ENCODE measurements around the gene DYDC2.

Gene DYDC2

GRCh38 chr10:80359644-80360043, 3.1 kb downstream of the DYDC2 start:
- peaks cover 7% of the 10 kb centered on the region for H3K27me3 ChIP-seq (ENCODE audit: insufficient read depth, poor library complexity, severe bottlenecking)
- no peaks in the 10 kb centered on the region for H3K4me1 ChIP-seq (ENCODE audit: insufficient read depth, poor library complexity, severe bottlenecking)
- no peak overlapping the region for H3K4me3 ChIP-seq (ENCODE audit: severe bottlenecking)
- no peak overlapping the region for H3K27ac ChIP-seq (ENCODE audit: poor library complexity, severe bottlenecking)
- ATAC-seq (ENCODE audit: low read depth) (no peak), DNase-seq (ENCODE audit: low spot score) (no peak)
- H3K36me3 ChIP-seq (ENCODE audit: low read depth), result no peaks in the 10 kb centered on the region
- TF ChIP-seq, protein P1, sequence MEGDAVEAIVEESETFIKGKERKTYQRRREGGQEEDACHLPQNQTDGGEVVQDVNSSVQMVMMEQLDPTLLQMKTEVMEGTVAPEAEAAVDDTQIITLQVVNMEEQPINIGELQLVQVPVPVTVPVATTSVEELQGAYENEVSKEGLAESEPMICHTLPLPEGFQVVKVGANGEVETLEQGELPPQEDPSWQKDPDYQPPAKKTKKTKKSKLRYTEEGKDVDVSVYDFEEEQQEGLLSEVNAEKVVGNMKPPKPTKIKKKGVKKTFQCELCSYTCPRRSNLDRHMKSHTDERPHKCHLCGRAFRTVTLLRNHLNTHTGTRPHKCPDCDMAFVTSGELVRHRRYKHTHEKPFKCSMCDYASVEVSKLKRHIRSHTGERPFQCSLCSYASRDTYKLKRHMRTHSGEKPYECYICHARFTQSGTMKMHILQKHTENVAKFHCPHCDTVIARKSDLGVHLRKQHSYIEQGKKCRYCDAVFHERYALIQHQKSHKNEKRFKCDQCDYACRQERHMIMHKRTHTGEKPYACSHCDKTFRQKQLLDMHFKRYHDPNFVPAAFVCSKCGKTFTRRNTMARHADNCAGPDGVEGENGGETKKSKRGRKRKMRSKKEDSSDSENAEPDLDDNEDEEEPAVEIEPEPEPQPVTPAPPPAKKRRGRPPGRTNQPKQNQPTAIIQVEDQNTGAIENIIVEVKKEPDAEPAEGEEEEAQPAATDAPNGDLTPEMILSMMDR (IDR thresholded peaks at IDR 0.05; ENCODE audit: poor library complexity, severe bottlenecking), result no peak
- no peaks in the 10 kb centered on the region for H3K9me3 ChIP-seq (ENCODE audit: severe bottlenecking)

DNA sequence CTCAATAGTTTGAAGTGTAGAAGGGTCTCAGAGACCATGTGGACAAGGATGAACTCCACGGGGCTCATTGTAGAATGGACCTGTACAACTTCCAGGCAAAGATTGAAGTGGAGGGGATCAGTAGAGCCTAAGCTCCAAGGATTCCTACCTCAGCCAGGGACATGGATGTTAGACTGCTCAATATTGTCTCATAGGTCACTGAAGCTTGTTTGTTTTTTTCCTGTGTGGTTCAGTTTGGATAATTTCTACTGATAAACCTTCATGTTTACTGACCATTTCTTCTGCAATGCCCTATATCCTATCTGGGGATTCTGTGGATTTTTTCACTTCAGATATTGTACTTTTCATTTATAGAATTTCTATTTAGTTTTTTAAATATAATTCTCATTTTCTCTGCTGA, 8.9 kb downstream of the DYDC2 start:
- no peak for ATAC-seq (ENCODE audit: low read depth)
- Histone ChIP-seq H3K36me3 (ENCODE audit: low read depth) (no peaks in the 10 kb centered on the region), H3K9me3 (ENCODE audit: severe bottlenecking) (no peaks in the 10 kb centered on the region), H3K27me3 (ENCODE audit: insufficient read depth, poor library complexity, severe bottlenecking) (no peaks in the 10 kb centered on the region), H3K27ac (ENCODE audit: poor library complexity, severe bottlenecking) (no peak overlapping the region), H3K4me1 (ENCODE audit: insufficient read depth, poor library complexity, severe bottlenecking) (no peaks in the 10 kb centered on the region), H3K4me3 (ENCODE audit: severe bottlenecking) (no peak overlapping the region)
- TF ChIP-seq, protein P1 (IDR thresholded peaks at IDR 0.05; ENCODE audit: poor library complexity, severe bottlenecking), result no peak
- no peak for DNase-seq (ENCODE audit: low spot score)

DNA sequence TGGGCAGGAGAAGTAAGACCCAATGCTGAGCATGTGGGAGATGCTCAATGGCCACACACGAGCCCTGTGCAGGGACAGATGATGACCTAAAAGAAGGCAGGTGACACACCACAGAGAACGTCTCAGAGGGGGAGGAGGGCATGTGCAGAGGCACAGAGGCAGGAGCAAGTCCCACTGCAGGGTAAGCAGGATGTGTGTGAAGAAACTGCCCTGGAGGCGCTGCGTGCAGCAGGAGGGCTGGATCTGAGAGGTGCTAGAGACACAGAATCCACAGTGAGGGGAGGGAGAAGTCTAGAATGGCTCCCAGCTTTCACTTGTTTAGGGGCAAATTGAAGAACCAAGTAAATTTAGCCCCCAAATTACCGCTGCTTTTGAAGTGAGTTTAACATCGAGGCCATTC, 14.9 kb downstream of the DYDC2 start:
- Histone ChIP-seq H3K27ac (ENCODE audit: poor library complexity, severe bottlenecking) (no peak overlapping the region), H3K27me3 (ENCODE audit: insufficient read depth, poor library complexity, severe bottlenecking) (no peaks in the 10 kb centered on the region), H3K4me3 (ENCODE audit: severe bottlenecking) (no peak overlapping the region), H3K36me3 (ENCODE audit: low read depth) (no peaks in the 10 kb centered on the region), H3K4me1 (ENCODE audit: insufficient read depth, poor library complexity, severe bottlenecking) (no peaks in the 10 kb centered on the region), H3K9me3 (ENCODE audit: severe bottlenecking) (no peaks in the 10 kb centered on the region)
- ATAC-seq (ENCODE audit: low read depth) (no peak), DNase-seq (ENCODE audit: low spot score) (no peak)
- TF ChIP-seq, protein P1 (IDR thresholded peaks at IDR 0.05; ENCODE audit: poor library complexity, severe bottlenecking), result no peak

GRCh38 chr10:80372675-80373074, 16.1 kb downstream of the DYDC2 start:
- ATAC-seq (ENCODE audit: low read depth), result no peak
- no peaks in the 10 kb centered on the region for H3K27me3 ChIP-seq (ENCODE audit: insufficient read depth, poor library complexity, severe bottlenecking)
- H3K4me3 ChIP-seq (ENCODE audit: severe bottlenecking), result no peak overlapping the region
- no peaks in the 10 kb centered on the region for H3K4me1 ChIP-seq (ENCODE audit: insufficient read depth, poor library complexity, severe bottlenecking)
- H3K36me3 ChIP-seq (ENCODE audit: low read depth), result no peaks in the 10 kb centered on the region
- H3K27ac ChIP-seq (ENCODE audit: poor library complexity, severe bottlenecking), result no peak overlapping the region
- TF ChIP-seq, protein P1 (IDR thresholded peaks at IDR 0.05; ENCODE audit: poor library complexity, severe bottlenecking), result no peak
- no peaks in the 10 kb centered on the region for H3K9me3 ChIP-seq (ENCODE audit: severe bottlenecking)
- DNase-seq (ENCODE audit: low spot score), result no peak

DNA sequence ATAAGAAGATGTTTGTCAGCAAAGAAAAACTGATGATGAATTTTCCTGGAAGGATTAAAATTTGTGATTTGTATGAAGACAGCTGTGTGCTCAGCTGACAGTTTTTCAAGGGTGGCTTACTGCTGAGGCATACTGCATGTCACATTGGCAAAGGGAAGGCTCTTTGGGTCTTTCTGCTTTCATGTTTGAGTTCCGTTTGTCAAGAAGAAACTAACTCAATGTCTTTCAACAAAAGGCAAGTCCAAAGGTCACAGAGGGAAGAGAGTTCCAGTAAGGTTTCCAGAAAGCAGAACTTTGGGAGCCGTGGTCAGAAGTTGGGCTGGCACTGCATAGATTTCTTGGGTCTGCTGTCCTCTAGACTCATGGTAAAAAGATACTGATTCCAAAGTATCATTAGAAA, 16.9 kb downstream of the DYDC2 start:
- no peaks in the 10 kb centered on the region for H3K4me1 ChIP-seq (ENCODE audit: insufficient read depth, poor library complexity, severe bottlenecking)
- H3K4me3 ChIP-seq (ENCODE audit: severe bottlenecking), result no peak overlapping the region
- no peak for ATAC-seq (ENCODE audit: low read depth)
- H3K27me3 ChIP-seq (ENCODE audit: insufficient read depth, poor library complexity, severe bottlenecking), result no peaks in the 10 kb centered on the region
- no peaks in the 10 kb centered on the region for H3K36me3 ChIP-seq (ENCODE audit: low read depth)
- TF ChIP-seq, protein P1 (IDR thresholded peaks at IDR 0.05; ENCODE audit: poor library complexity, severe bottlenecking), result no peak
- no peaks in the 10 kb centered on the region for H3K9me3 ChIP-seq (ENCODE audit: severe bottlenecking)
- no peak overlapping the region for H3K27ac ChIP-seq (ENCODE audit: poor library complexity, severe bottlenecking)
- DNase-seq (ENCODE audit: low spot score), result no peak
